HFF-Myc (cell line): ENCODE data around the gene PRAC1.

Experiments used
- DNase-seq: peaks from one replicate; pipeline ENCODE4 v3.0.0-alpha.2; 2011; ENCODE audit warnings: low read depth; ENCODE audit errors: extremely low read depth
- H3K4me3 ChIP-seq: replicated peaks from 2 replicates; pipeline ENCODE4 v1.5.1; 2011; ENCODE audit warnings: low read depth, mild to moderate bottlenecking, control low read depth, low read length
- TF ChIP-seq, protein P1 (sequence below): IDR thresholded peaks from 2 replicates; pipeline ENCODE4 v1.5.1; 2012; ENCODE audit warnings: mild to moderate bottlenecking, low read depth, low read length, control low read depth; ENCODE audit errors: missing control alignments

Gene PRAC1

DNA sequence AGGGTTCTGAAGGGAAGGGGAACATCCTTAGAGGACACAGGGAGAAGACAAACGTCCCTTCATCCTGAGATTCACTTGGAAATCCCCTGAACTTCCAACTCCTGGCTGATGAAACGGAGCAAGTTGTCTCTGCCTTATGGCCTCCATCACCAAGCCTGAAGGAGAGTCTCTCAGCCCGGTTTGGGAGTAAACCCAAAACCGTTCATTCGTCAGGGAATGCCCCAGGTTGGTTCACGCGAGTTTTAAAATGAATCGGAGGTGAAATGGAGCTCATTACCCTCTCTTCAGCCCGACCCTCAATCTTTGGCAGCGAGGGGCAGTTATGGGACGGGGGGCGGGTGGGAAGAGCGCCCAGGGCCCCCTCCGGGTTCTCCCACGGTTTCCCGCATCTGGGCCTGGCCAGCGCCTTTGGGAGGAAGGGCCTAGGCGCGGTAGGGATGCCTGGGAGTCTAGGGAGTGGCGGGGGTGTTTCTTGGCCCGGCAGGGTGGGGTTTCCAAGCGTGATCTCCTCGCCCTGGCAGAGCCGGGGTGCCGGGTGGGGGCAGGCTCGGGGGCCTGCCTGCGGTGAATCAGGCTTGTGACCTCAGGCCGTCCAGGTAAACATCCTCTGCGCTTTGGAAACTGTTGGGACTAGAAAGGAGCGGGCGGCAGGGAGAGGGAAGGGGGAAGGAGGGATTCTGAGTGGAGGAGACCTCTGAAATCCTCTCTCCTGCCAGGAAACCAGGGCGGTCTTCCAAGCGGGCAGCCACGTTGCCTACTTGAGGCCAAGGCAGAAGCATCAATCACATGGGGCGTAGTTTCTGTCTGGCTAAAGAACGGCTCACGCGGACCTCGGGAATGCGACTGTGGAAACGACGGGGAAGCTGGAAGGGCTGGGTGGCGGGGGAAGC, 30.3 kb upstream of the PRAC1 start:
- no peak overlapping the region for H3K4me3 ChIP-seq
- no peak for DNase-seq
- TF ChIP-seq, protein P1, sequence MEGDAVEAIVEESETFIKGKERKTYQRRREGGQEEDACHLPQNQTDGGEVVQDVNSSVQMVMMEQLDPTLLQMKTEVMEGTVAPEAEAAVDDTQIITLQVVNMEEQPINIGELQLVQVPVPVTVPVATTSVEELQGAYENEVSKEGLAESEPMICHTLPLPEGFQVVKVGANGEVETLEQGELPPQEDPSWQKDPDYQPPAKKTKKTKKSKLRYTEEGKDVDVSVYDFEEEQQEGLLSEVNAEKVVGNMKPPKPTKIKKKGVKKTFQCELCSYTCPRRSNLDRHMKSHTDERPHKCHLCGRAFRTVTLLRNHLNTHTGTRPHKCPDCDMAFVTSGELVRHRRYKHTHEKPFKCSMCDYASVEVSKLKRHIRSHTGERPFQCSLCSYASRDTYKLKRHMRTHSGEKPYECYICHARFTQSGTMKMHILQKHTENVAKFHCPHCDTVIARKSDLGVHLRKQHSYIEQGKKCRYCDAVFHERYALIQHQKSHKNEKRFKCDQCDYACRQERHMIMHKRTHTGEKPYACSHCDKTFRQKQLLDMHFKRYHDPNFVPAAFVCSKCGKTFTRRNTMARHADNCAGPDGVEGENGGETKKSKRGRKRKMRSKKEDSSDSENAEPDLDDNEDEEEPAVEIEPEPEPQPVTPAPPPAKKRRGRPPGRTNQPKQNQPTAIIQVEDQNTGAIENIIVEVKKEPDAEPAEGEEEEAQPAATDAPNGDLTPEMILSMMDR = no peak

DNA sequence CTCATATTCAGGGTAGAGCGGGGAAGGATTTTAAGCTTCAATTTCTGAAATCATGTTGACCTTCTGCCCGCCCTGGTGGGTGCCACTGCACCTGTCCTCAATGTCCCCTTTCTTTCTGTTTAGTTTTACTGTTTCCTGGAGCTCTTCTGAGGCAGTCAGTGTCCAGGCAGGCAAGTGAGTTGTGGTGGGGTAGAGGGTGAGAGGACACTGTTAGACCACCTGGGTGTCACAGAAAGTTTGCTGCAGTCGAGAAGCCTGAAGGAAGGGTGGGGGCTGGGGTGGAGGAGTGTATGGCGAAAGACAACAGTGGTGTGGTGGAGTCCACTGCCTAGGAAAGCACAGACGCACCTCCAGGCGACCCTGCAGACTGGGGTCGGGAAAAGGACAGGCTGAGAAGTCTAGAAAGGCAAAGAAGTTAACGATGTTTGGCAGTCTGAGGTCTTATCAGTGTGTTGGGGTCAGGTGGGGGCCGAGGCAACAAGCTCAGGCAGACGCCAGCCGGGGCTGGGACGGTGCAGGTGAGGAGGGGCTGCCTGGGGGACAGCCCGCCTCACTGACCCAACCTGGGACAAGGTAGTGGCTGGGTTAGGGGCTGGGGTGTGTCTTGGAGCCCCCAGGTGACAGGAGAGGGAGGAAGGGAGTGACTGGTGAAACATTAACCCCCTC, 29.5 kb upstream of the PRAC1 start:
- TF ChIP-seq, protein P1 = no peak
- H3K4me3 ChIP-seq = no peak overlapping the region
- no peak for DNase-seq

DNA sequence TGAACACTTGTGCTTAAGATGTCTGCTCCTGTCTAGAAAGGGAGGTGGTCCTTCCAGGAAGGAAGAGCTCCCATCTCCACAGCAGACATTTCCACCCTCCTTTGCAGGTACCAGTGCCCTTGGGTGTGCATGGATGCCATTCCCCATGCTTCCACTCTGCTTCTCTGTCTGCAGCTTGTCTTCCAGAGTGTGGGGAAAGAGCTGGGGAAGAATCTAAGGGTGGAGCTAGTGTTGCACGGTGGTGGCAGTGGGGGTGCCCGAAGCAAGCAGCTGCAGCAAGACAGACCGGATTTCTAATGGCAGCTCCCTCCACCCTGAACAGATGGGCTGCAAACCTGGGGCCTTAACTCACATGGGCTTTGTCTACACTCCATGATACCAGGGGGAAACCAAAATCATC, 28.9 kb upstream of the PRAC1 start:
- TF ChIP-seq, protein P1 = no peak
- no peak for DNase-seq

DNA sequence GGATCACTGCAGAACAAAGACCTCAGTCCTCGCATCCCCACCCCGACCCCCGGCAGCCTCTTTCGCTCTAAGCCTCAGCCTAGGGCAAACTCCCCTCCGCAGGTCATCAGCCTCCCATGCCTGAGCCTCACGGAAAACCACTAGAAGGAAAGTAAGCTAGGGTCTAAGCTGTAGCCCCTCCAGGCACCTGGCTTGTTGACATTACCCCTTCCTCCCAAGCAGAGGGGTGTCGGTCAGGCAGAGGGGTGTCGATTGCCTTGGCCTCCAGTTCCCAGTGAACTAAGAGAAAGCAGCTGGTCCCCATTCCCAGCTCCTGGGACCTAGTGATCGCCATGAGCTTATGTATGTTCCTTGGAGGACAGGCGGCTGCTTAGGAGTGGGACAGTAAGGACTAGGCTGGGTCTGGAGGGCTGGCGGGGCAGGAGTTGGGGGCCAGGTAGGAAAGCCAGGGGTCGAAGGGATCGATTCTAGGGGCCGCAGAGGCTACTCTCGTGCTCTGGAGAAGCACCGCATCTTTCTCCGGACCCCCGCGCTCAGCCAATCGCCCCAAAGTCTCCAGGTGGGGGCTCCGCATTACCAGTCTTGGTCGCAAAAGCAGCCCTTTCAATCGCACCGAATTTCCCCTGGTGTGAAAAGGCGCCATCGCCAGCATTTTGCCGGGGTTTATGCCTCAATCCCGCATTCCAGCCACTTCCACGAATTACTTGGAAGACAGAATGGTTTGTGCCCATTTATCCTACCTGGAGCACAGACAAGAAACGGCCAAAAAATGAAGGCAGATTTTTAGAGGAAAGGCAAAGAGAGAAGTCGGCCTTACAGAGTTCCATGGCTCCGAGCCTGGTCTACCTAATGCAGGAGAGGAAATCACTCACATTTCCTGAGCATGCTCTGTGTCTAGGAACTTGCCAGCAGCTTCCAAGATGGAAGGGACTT, 27.6 kb upstream of the PRAC1 start:
- no peak for DNase-seq
- TF ChIP-seq, protein P1 = no peak
- H3K4me3 ChIP-seq = no peak overlapping the region

More for the DNA sequence above, 28.9 kb upstream of the PRAC1 start:
- H3K4me3 ChIP-seq = no peak overlapping the region

DNA sequence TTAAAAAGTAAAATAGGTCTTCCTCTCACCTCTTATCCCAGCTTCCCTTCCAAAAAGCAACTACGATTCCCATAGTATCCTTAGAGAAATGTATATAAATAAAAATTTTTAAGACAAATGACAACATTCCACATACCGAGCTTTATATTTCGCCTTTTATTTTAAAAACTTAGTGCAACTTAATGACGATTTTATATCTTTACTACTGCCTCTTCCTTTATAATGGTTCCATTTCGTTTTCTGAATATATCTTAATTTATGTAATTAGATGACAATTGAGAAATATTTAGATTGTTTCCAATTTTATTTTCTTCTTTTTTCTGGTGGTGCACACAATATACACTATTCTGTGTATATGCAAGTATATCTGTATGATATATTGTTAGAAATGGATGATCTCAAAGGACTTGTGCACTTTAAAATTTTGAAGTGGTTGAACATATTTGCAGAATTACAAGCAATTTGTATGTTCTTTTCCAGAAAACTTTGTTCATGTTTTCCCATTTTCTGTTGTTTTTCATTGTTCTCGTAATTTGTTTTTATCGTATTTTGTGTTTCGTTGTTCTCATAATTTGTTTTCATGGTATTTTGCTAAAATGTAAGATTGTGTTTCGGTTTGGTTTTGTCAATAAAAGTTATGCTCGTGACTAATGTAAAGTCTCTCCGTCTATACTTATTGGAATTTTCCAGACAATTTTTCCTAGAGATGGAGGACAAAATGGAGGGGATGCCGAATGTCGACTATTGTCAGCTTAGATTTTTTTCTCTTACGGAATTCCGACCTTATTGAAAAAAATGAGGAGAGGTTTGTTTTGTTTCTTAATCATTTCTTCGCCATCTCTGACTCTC, 26.6 kb upstream of the PRAC1 start:
- no peak for DNase-seq
- TF ChIP-seq, protein P1 = no peak
- H3K4me3 ChIP-seq = no peak overlapping the region
